Upper lobe of left lung (tissue), 6 donors: ENCODE results near the gene SERPINA6. TPM values are rescaled to one million over a fixed set of nuclear protein-coding genes. Genes with fewer than 3 reads are reported as not detected.

ENCODE experiments used
- ATAC-seq, 2 donors: fragments of 200-7000 bp; cut with Tn5 transposase; one replicate each; pipeline ENCODE4 v1.9.1; 2022; ENCODE audit warnings: mild to moderate bottlenecking in 2 of 2, moderate library complexity in 2 of 2; ENCODE audit not compliant: low FRiP score in 2 of 2
- DNase-seq, 2 donors: peaks; one replicate each; pipeline ENCODE4 v3.0.0-alpha.2; 2019 to 2020
- H3K27ac ChIP-seq, 4 donors: fragments of 200-600 bp; sonication (generic); one replicate each; pipeline ENCODE4 v1.5.1; 2016 to 2019
- H3K27me3 ChIP-seq, 4 donors: fragments of 200-600 bp; sonication (generic); one replicate each; pipeline ENCODE4 v1.5.1; 2017 to 2019
- H3K36me3 ChIP-seq, 4 donors: fragments of 200-600 bp; sonication (generic); one replicate each; pipeline ENCODE4 v1.5.1; 2016 to 2019
- H3K4me1 ChIP-seq, 4 donors: fragments of 200-600 bp; sonication (generic); one replicate each; pipeline ENCODE4 v1.5.1; 2018 to 2019
- H3K4me3 ChIP-seq, 4 donors: fragments of 200-600 bp; sonication (generic); one replicate each; pipeline ENCODE4 v1.5.1; 2017 to 2019; ENCODE audit warnings: mild to moderate bottlenecking in 2 of 4, moderate library complexity in 1 of 4
- H3K9me3 ChIP-seq, 4 donors: fragments of 200-600 bp; sonication (generic); one replicate each; pipeline ENCODE4 v1.5.1; 2018 to 2019
- EP300 ChIP-seq, 4 donors: sonication (generic); formaldehyde crosslinking; IDR thresholded peaks; one replicate each; pipeline ENCODE4 v1.5.1; 2017; ENCODE audit warnings: antibody characterized with exemption in 4 of 4, control low read depth in 2 of 4
- POLR2A ChIP-seq, 4 donors: fragments of 450-650 bp; IDR thresholded peaks; one replicate each; pipeline ENCODE4 v1.5.1; 2016 to 2017; ENCODE audit warnings: antibody characterized with exemption in 4 of 4, mild to moderate bottlenecking in 2 of 4
- POLR2AphosphoS5 ChIP-seq, 2 donors: sonication (generic); formaldehyde crosslinking; IDR thresholded peaks; one replicate each; pipeline ENCODE4 v1.5.1; 2017; ENCODE audit warnings: antibody characterized with exemption in 2 of 2
- WGBS, 2 donors: methylation state at CpG; one replicate each; pipeline ENCODE4 v1.1.5; 2017 to 2018; 5-methylcytosine and 5-hydroxymethylcytosine counted together
- total RNA-seq, 6 donors: library from RNA; depleted of rRNA in 4 of 6; stranded (reverse); fragments of >200 nt in 4 of 6; gene quantifications; one replicate each; pipeline versions ENCODE4 v1.1.0 to v1.2.1, GENCODE V29; 2016 to 2021
- TF ChIP-seq, protein P1 (sequence below), 6 experiments: fragments of 450-650 bp in 4 of 6; fragments of 200-600 bp in 2 of 6; sonication (generic) in 2 of 6; IDR thresholded peaks; one replicate each; pipeline ENCODE4 v1.5.1; 2016 to 2019; ENCODE audit warnings: antibody characterized with exemption in 6 of 6
- donor health status: DM: no; HTN: no; CAD: no; lungs with moderate emphysema.
- donor health status: DM: no; HTN: yes; CAD: no; lungs with severe emphysema.

SERPINA6 gene
- total RNA-seq, 6 donors from 2014 or later, result 0.46 to 0.51 (median 0.49) TPM; not detected in 3

DNA sequence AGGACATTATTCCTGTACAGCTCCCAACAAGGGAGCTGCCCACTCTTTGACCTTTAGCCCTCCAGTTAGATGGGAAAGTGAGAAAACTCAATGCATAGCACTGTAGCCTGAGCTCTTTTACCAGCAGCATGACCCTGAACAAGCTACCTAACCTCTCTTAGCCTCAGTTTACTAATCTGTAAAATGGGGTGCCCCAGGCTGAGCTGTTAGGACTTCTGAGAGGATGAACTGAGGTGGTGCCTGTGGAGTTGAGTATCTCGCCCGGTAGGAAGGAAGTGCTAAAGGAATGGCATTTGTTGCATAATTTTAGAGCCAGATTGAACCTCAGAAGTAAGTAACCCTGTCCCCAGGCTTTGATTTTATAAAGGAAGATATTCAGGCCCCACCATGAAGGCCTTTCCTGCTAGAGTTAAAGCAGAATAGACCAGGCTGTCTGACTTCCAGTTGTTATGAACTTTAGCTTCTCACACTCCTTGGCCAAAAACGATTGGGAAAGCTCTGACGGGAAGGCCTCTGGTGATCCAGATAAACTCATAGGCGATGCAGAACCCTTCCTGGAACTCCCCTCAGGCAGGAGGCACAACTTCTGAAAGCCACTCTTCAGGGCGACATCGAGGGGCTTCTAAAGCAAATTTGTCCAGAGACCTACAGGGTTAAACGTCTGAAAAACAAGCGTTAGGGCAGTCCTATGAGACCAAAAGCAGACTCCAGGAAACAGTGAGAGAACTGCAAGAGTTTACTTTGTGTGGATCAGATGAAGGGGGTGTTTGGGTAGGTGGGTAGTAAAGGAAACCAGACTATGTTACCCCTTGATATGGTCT lies 27.6 kb downstream of the SERPINA6 start:
- no peaks in the 10 kb centered on the region for H3K36me3 ChIP-seq
- WGBS, 2 donors, result 64 to 69% methylated on average over 9 of the region's 9 CpGs
- no peak overlapping the region for H3K27ac ChIP-seq
- no peak for ATAC-seq
- no peaks in the 10 kb centered on the region for H3K4me1 ChIP-seq
- no peak for DNase-seq
- no peaks in the 10 kb centered on the region for H3K9me3 ChIP-seq
- no peak overlapping the region for H3K4me3 ChIP-seq
- H3K27me3 ChIP-seq, result no peaks in the 10 kb centered on the region
- TF ChIP-seq POLR2A (IDR thresholded peaks at IDR 0.05), result no peak
- TF ChIP-seq, protein P1, sequence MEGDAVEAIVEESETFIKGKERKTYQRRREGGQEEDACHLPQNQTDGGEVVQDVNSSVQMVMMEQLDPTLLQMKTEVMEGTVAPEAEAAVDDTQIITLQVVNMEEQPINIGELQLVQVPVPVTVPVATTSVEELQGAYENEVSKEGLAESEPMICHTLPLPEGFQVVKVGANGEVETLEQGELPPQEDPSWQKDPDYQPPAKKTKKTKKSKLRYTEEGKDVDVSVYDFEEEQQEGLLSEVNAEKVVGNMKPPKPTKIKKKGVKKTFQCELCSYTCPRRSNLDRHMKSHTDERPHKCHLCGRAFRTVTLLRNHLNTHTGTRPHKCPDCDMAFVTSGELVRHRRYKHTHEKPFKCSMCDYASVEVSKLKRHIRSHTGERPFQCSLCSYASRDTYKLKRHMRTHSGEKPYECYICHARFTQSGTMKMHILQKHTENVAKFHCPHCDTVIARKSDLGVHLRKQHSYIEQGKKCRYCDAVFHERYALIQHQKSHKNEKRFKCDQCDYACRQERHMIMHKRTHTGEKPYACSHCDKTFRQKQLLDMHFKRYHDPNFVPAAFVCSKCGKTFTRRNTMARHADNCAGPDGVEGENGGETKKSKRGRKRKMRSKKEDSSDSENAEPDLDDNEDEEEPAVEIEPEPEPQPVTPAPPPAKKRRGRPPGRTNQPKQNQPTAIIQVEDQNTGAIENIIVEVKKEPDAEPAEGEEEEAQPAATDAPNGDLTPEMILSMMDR (IDR thresholded peaks at IDR 0.05), result no peak
- TF ChIP-seq EP300 (IDR thresholded peaks at IDR 0.05), result no peak
- TF ChIP-seq POLR2AphosphoS5 (IDR thresholded peaks at IDR 0.05), result no peak

DNA sequence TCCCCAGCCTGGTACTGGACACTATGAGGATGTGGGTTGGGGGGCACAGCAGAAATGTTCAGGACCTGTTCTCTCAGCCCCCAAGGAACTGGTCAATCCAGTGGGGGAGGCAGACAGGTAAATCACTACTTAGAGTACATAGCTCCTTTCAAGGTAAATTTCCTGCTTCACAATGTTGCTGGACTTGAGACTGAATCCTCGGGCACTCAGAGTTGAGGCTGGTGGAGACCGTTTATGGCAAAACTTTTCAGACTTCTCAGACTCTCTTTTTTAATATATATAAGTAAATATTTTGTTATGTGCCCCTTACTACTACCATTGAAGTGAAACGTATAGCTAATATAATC lies 29.6 kb downstream of the SERPINA6 start:
- WGBS, 2 donors, result 52 to 71% methylated on average over 3 of the region's 3 CpGs
- Histone ChIP-seq H3K4me1 (no peaks in the 10 kb centered on the region), H3K9me3 (no peaks in the 10 kb centered on the region), H3K36me3 (no peaks in the 10 kb centered on the region), H3K4me3 (no peak overlapping the region), H3K27me3 (no peaks in the 10 kb centered on the region), H3K27ac (no peak overlapping the region)
- TF ChIP-seq, protein P1 (IDR thresholded peaks at IDR 0.05), result no peak
- TF ChIP-seq POLR2AphosphoS5 (IDR thresholded peaks at IDR 0.05), result no peak
- no peak for TF ChIP-seq POLR2A (IDR thresholded peaks at IDR 0.05)
- TF ChIP-seq EP300 (IDR thresholded peaks at IDR 0.05), result no peak
- ATAC-seq (no peak), DNase-seq (no peak)

DNA sequence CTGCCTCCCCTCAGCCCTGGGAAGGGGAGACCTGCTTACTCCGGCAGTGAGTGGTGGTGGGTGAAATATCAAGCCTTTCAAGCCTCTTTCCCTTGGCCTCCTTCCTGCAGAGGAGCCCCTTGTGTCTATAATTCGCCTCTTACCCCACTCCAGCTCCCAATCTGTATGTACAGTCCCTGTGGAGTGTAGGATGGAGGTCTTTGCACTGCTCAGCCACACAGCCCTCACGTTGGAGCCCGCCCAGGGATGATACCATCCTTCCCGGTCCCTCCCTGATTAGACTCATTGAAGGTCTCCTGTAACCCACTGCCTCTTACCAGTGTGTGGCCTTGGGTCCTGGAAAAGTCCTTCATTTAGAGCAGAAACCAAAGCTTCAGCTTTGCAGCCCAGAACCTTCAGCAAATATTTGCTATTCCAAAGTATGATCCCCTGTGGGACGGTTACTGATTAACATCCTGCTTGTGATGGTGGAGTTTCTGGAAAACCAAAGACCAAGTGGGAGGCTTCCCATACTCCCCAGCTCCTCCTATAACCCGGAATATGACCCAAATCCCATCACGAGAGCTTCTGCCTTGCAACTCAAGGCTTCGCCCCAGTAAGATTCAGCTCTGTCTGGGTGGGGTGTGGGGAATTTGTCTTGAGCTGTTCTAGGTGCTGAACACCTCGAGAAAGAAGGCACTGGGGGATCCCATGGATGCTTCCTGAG lies 30.1 kb downstream of the SERPINA6 start, which contains the start of gene SERPINA10:
TSS of gene SERPINA10 (minus strand) at position 397 of the 706 bp plus-strand sequence. CDS start 2,675 bp downstream, outside the sequence.
- no peaks in the 10 kb centered on the region for H3K27me3 ChIP-seq
- H3K4me1 ChIP-seq, result no peaks in the 10 kb centered on the region
- DNase-seq (no peak), ATAC-seq (no peak)
- H3K4me3 ChIP-seq, result no peak within 1 kb of the TSS
- H3K36me3 ChIP-seq, result no peaks in the 10 kb centered on the region
- WGBS, 2 donors, result 61 to 64% methylated on average over 8 to 10 of the region's 10 CpGs
- no peaks in the 10 kb centered on the region for H3K9me3 ChIP-seq
- no peak for TF ChIP-seq EP300 (IDR thresholded peaks at IDR 0.05)
- TF ChIP-seq POLR2AphosphoS5 (IDR thresholded peaks at IDR 0.05), result no peak
- TF ChIP-seq, protein P1 (IDR thresholded peaks at IDR 0.05), result no peak
- no peak for TF ChIP-seq POLR2A (IDR thresholded peaks at IDR 0.05)
- no peak within 1 kb of the TSS for H3K27ac ChIP-seq

DNA sequence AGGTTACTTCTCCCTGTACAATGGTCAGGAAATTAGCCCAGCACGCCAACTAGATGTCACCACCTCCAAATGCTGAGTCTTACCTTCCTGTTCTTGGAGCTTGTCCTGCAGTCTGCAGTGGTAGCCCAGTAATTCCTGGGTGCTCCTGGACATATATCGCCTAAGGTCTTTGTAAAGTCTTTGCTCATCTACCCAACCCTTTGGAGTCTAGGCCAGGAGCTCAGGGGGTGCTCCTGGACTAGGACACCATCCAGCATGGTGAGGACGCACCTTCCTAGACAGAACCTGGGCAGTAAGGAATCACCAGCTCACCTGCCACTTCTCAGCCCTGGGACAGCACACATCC lies 30.6 kb downstream of the SERPINA6 start:
- ATAC-seq, result no peak

More for the DNA sequence above, 30.6 kb downstream of the SERPINA6 start:
- H3K36me3 ChIP-seq, result no peaks in the 10 kb centered on the region
- H3K27ac ChIP-seq, result no peak overlapping the region
- no peaks in the 10 kb centered on the region for H3K27me3 ChIP-seq
- DNase-seq, result no peak
- no peak overlapping the region for H3K4me3 ChIP-seq
- TF ChIP-seq POLR2AphosphoS5 (IDR thresholded peaks at IDR 0.05) (no peak), EP300 (IDR thresholded peaks at IDR 0.05) (no peak), POLR2A (IDR thresholded peaks at IDR 0.05) (no peak)
- TF ChIP-seq, protein P1 (IDR thresholded peaks at IDR 0.05), result no peak
- H3K4me1 ChIP-seq, result no peaks in the 10 kb centered on the region
- no peaks in the 10 kb centered on the region for H3K9me3 ChIP-seq
- 90 to 97% methylated on average over 2 to 3 of the region's 3 CpGs for WGBS, 2 donors
